ENCODE data around the gene MLH1.

Gene MLH1

GRCh38 chr3:36981006-36981405, 12.3 kb upstream of the MLH1 start:
- DNase-seq, result no peak

GRCh38 chr3:36988356-36988755, 5.0 kb upstream of the MLH1 start:
- no peak for DNase-seq

GRCh38 chr3:36989005-36989404, 4.3 kb upstream of the MLH1 start:
- DNase-seq, result no peak

GRCh38 chr3:36989568-36989967, 3.8 kb upstream of the MLH1 start:
- no peak for DNase-seq

- no peak for DNase-seq
Measured at GRCh38 chr3:36991147-36991546, 2.2 kb upstream of the MLH1 start.

- peak; percentile 54 for DNase-seq
Measured at GRCh38 chr3:36991923-36992805, 1.2 kb upstream of the MLH1 start.

- no peak for DNase-seq
Measured at GRCh38 chr3:36992806-36993325, 452 bp upstream of the MLH1 start, which contains the start of gene EPM2AIP1. TSS of gene EPM2AIP1 (minus strand) at chr3:36993131. CDS start at chr3:36993077, 54 bp downstream.

- DNase-seq, result no peak
Measured at GRCh38 chr3:37014620-37015019, 21.3 kb downstream of the MLH1 start.

GRCh38 chr3:37015642-37016041, 22.3 kb downstream of the MLH1 start:
- DNase-seq, result no peak

- no peak for DNase-seq
Measured at GRCh38 chr3:37016903-37017302, 23.6 kb downstream of the MLH1 start.

GRCh38 chr3:37017683-37018082, 24.4 kb downstream of the MLH1 start:
- DNase-seq, result no peak

- DNase-seq, result peak; percentile 8
Measured at GRCh38 chr3:37024092-37024491, 30.8 kb downstream of the MLH1 start.

GRCh38 chr3:37024820-37025405, 31.6 kb downstream of the MLH1 start:
- DNase-seq, result peak; percentile 64

- DNase-seq, result no peak
Measured at GRCh38 chr3:37025561-37026335, 32.4 kb downstream of the MLH1 start.

GRCh38 chr3:37026851-37027250, 33.5 kb downstream of the MLH1 start:
- DNase-seq, result no peak

GRCh38 chr3:37028329-37028728, 35.0 kb downstream of the MLH1 start:
- DNase-seq, result peak; percentile 72

- no peak for DNase-seq
Measured at GRCh38 chr3:37029111-37029510, 35.8 kb downstream of the MLH1 start.

- no peak for DNase-seq
Measured at GRCh38 chr3:37029516-37030163, 36.3 kb downstream of the MLH1 start.

- no peak for DNase-seq
Measured at GRCh38 chr3:37030588-37030987, 37.3 kb downstream of the MLH1 start.

GRCh38 chr3:37031096-37031682, 37.9 kb downstream of the MLH1 start:
- DNase-seq, result no peak

GRCh38 chr3:37032961-37033360, 39.6 kb downstream of the MLH1 start:
- no peak for DNase-seq

- no peak for DNase-seq
Measured at GRCh38 chr3:37037352-37037751, 44.0 kb downstream of the MLH1 start.

Data from RPMI8226 (cell line).